HG03064 (cell line): ENCODE results near the gene PRTFDC1.
"Not testable (repeated sequence)": the region's sequence is repeated elsewhere in the genome, so short reads cannot be mapped to it uniquely, and the experiment has no call there.

Experiments
- ATAC-seq: cut with Tn5 transposase; IDR thresholded peaks from one replicate; pipeline ENCODE4 v1.9.1; 2021; ENCODE audit warnings: low read depth; ENCODE audit not compliant: unreplicated experiment

The PRTFDC1 gene

DNA sequence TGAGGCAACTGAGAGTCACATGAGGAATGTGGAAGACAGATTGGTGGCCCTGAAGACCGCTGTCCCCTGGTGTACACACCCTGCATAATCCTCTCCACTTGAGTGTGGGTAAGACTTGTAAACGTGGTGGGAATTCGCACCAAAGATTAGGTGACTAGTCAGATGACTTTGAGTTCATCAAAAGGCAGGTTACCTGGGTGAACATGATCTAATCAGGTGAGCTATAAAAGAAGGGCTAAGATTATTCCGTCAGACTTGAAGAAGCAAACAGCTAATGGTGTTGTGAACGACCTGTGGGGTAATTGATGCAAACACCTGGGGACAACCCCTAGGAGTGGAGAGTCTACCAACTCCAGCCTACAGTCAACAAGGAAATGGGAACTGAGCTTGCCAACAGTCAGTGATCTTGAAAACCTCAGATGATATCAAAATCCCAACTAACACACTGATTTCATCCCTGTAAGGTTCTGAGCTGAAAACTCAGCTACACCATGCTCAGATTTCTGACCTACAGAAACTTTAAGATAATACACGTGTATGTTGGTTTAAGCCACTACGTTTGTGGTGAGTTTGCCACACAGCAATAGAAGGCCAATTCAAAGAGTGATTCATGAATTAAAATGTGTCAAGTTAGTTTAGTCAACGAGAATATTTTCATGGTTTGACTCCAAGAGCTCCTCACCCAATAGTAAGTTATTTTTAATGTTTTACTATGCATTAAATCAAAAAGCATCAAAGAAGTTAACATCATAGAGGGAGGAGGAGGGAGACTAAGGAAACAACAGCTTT lies 16.7 kb downstream of the PRTFDC1 start:
- no peak for ATAC-seq

DNA sequence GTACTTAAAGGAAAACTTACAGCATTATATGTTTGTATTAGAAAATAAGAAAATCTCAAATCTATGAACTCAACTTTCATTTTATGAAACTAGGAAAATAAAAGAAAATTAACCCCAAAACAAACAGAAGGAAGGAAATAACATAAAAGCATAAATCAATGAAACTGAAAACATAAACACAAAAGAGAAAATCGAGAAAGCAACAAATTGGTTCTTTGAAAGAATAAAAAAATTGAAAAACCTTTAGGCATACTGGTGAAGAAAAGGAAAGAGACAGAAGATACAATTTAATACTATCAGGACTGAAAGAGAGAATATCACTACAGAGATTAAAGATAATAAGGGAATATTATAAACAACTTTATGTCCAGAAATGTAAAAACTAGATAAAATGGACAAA lies 21.2 kb downstream of the PRTFDC1 start:
- no peak for ATAC-seq

- peak; percentile 82 for ATAC-seq
Measured at GRCh38 chr10:24930427-24930826, 22.0 kb downstream of the PRTFDC1 start.

- peak; percentile 8 for ATAC-seq
Measured at GRCh38 chr10:24929904-24930303, 22.5 kb downstream of the PRTFDC1 start.

DNA sequence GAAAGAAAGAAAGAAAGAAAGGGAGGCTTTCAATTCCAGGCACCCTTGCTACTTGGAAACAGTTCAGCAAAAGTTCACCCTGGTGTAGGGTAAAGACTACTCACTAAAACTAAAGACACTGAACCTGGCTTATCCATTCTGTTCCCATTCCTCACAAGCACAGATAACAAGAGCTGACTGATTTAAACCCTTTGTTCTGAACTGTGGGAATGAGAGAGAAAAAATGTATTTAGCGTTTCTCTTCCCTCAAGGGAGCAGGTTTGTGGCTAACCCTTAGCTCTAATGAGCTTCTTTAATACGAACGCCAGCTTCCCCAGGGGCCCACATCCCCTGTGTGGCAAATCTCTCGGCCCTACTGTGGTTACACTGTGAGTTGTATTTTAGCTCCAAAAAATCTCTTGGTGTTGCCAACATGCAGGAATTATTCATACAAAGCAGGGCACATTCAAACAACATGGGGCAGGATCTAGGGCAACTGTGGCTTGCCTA lies 23.3 kb downstream of the PRTFDC1 start:
- no peak for ATAC-seq

DNA sequence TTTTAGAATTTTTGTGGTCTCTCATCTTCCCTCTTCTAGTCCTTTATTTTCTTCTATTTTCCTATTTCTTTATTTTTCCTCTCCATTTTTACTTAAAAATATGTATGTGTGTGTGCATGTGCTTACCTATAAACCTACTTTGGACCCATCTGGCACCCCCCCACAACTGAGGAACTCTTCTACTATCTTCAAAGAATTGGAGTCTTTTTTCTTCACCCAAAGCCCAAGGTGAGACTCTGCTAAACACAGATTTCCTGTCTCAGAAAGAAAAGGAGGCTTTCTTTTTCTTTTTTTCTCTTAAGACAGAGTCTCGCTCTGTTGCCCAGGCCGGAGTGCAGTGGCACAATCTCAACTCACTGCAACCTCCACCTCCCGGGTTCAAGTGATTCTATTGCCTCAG lies 24.2 kb downstream of the PRTFDC1 start:
- ATAC-seq, result no peak

DNA sequence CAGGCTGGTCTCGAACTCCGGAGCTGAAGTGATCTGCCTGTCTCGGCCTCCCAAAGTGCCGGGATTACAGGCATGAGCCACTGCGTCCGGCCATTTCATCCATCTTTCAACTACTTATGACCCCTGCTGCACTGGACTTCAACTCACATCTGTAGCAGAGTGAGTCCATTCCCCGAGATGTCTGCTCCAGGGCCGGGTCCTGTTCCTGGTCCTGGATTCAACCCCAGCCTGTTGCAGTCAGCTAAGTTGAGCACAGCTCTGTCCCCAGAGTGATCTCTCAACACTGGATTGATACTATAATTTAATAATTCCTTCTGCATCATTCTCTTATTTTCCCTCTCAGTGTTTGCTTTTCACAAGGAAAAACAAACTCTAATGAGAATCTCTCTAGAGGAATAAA lies 25.8 kb downstream of the PRTFDC1 start:
- no peak for ATAC-seq

- no peak for ATAC-seq
Measured at GRCh38 chr10:24925799-24926198, 26.6 kb downstream of the PRTFDC1 start.

GRCh38 chr10:24924483-24924882 lies 27.9 kb downstream of the PRTFDC1 start:
- ATAC-seq, result not testable (repeated sequence)

GRCh38 chr10:24922222-24922868 lies 30.1 kb downstream of the PRTFDC1 start:
- ATAC-seq, result not testable (repeated sequence)

DNA sequence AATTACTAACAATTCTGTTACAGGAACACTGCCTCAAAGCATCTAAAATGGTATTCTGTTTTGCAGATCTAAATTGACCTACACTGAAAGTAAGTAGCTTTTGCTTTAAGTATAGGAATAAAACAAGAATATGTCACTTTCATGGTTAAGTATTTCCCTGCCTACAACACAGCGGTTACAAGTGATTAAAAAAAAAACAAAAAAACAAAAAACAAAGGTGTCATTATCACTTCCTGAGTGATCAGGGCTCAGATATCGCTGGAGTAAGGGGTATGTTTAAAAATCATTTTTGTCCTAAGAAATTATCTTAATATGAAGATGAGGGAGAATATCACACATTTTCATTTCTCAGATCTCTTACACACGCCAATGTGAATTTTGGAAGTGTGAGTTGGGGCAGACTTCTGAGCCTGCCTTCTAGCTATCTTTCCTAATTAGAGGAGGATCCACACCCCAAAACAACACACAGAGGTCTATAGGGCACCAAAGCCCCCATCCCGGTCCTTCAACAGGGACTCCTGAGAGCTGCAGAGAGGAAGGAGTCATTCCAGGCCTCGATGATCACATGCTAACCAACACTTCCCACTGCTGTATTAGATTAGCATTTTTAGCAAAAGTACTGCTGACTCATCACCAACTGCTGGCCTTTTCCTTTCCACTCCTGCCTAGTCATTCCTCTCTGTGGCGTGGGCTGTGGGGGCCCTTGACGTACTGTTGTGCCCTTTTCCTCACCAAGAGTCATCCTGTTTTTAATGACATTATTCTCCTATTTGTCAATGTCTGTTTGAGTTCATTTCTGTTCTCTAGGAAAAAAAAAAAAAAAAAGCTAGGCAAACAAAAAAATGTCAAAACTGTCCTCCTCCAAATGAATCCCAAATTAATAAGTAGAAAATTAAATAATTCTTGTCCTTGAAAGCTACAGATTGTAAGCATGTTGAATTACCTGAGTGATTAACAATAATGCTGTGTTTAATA lies 31.2 kb downstream of the PRTFDC1 start:
- no peak for ATAC-seq

GRCh38 chr10:24920192-24920591 lies 32.2 kb downstream of the PRTFDC1 start:
- ATAC-seq, result not testable (repeated sequence)

DNA sequence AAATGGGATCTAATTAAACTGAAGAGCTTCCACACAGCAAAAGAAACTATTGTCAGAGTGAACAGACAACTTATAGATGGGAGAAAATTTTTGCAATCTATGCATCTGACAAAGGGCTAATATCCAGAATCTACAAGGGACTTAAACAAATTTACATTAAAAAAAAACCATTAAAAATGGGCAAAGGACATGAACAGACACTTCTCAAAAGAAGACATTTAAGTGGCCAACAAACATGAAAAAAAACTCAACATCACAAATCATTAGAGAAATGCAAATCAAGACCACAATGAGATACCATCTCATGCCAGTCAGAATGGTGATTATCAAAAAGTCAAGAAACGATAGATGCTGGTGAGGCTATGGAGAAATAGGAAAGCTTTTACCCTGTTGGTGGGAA lies 32.8 kb downstream of the PRTFDC1 start:
- ATAC-seq, result not testable (repeated sequence)

DNA sequence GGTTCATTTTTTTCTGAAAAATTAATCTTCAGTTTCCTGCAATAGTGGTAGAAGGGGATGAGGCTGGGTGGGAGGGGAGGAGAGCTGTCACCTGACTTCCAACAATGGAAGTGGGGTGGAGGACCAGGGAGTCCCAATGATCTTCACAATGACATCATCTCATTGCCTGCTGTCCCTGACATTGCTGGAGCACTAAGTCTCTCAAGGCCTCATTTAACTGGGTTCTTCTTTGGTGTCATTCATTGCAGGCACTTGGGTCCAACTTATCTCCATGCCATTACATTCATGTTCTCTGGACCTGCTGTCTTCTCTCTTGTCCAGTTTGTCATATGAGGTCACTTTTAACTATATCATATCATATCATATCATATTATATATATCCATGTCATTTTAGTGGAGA lies 34.4 kb downstream of the PRTFDC1 start:
- no peak for ATAC-seq

DNA sequence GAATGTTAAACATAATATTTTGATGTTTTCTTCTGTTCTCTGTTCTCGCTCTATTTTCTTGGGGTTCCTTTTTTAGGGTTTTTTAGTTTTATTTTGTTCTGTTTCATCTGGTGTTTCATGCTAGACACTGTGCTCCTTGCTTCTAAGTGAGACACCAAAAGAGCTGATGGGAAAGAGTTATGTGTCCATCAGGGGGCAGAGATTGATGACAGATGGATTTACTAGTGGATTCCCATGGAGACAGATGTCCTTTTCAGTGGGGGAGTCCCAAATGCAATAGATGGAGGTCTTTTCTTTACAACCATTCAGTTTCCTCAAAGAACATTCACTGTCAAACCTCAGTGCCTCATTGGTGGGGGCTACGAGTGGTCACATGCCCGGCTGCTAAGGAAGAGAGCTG lies 34.9 kb downstream of the PRTFDC1 start:
- ATAC-seq, result no peak

DNA sequence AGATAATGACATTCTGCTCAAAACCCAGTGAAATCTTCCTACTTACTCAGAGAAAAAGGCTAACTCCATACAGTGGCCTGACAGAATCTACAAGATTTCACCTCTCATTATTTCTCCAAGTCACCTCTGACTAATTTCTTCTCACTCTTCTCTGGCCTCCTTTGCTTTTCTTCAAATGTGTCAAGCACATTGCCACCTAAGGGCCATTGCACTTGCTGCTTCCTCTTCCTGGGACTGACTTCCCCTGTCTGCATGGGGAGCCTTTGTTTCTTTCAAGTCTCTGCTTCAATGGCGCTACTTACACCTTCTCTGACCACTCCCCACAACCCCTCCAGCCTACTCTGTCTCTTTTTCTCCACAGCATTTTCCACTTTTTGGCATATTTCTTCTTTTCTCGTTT lies 36.0 kb downstream of the PRTFDC1 start:
- no peak for ATAC-seq

GRCh38 chr10:24915304-24915703 lies 37.1 kb downstream of the PRTFDC1 start:
- no peak for ATAC-seq

GRCh38 chr10:24914148-24914547 lies 38.3 kb downstream of the PRTFDC1 start:
- no peak for ATAC-seq

DNA sequence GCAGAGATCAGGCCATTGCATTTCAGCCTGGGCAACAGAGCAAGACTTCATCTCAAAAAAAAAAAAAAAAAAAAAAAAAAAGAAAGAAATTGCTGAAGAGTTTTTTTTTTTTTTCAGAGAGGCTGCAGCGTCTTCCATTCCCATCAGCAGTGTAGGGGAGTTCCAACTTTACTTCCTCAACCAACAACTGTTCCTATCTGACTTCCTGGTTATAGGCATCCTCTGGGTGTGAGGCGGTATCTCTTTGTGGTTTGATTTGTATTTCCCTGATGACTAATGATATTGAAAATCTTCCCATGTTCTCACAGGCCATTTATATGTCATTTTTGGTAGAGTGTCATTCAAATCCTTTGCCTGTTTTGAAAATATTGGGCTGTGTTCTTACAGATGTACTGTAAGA lies 40.2 kb downstream of the PRTFDC1 start:
- ATAC-seq, result no peak

- no peak for ATAC-seq
Measured at GRCh38 chr10:24911029-24911428, 41.4 kb downstream of the PRTFDC1 start.

DNA sequence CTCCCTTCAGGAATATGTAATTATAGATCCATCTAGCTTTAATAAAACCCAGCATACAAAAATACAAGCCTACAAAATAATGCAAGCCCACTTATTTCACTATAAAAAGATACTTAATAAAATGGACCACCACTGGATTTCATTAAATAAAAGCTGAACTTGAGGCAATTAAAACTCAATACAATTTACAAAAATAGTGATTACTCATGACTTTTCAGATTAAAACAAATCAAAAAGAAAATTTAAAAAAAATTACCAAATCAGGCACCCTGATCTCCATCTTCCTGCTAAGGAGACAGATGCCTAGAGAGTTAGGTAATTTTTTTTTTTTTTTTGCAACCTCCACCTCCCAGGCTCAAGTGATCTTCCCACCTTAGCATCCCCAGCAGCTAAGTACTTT lies 41.8 kb downstream of the PRTFDC1 start:
- ATAC-seq, result no peak
